GM23338 (cell line): Measurements from ENCODE around the gene STAT1. TPM values are rescaled to one million over a fixed set of nuclear protein-coding genes. Genes with fewer than 3 reads are reported as not detected.

ENCODE experiments used
- ATAC-seq: fragments of 200-7000 bp; cut with Tn5 transposase; 3 replicates; pipeline ENCODE4 v1.9.1; 2020
- DNase-seq: peaks from one replicate; pipeline ENCODE4 v3.0.0-alpha.2; 2015; ENCODE audit warnings: low spot score
- H2AFZ ChIP-seq: fragments of 200-600 bp; sonication (generic); 2 replicates; pipeline ENCODE4 v1.8.0; 2016; ENCODE audit warnings: antibody characterized with exemption, mild to moderate bottlenecking, moderate library complexity
- H3F3A ChIP-seq: fragments of 200-600 bp; sonication (generic); replicated peaks from 2 replicates; pipeline ENCODE4 v1.8.0; 2017; ENCODE audit warnings: antibody characterized with exemption, mixed run types, low read depth
- H3K27ac ChIP-seq: fragments of 200-600 bp; sonication (generic); 2 replicates; pipeline ENCODE4 v1.6.1; 2016; ENCODE audit warnings: low read depth
- H3K27me3 ChIP-seq: fragments of 200-600 bp; sonication (generic); 2 replicates; pipeline ENCODE4 v1.8.0; 2016; ENCODE audit warnings: mild to moderate bottlenecking, mixed run types, moderate library complexity; ENCODE audit not compliant: insufficient read depth
- H3K36me3 ChIP-seq: fragments of 200-600 bp; sonication (generic); 2 replicates; pipeline ENCODE4 v1.8.0; 2016; ENCODE audit warnings: mild to moderate bottlenecking; ENCODE audit not compliant: insufficient read depth
- H3K4me1 ChIP-seq: fragments of 200-600 bp; sonication (generic); 2 replicates; pipeline ENCODE4 v1.8.0; 2016; ENCODE audit warnings: mild to moderate bottlenecking, moderate library complexity; ENCODE audit not compliant: insufficient read depth
- H3K4me2 ChIP-seq: fragments of 200-600 bp; sonication (generic); 2 replicates; pipeline ENCODE4 v1.7.1; 2017; ENCODE audit warnings: mixed run types
- H3K4me3 ChIP-seq: fragments of 200-600 bp; sonication (generic); 2 replicates; pipeline ENCODE4 v1.6.1; 2016; ENCODE audit warnings: mixed run types
- H3K79me2 ChIP-seq: fragments of 200-600 bp; sonication (generic); replicated peaks from 2 replicates; pipeline ENCODE4 v1.8.0; 2017; ENCODE audit warnings: mild to moderate bottlenecking; ENCODE audit not compliant: insufficient read depth
- H3K9me2 ChIP-seq: fragments of 200-600 bp; sonication (generic); 2 replicates; pipeline ENCODE4 v1.8.0; 2017; ENCODE audit not compliant: insufficient read depth
- H4K20me1 ChIP-seq: fragments of 200-600 bp; sonication (generic); replicated peaks from 2 replicates; pipeline ENCODE4 v1.8.0; 2017; ENCODE audit warnings: mild to moderate bottlenecking; ENCODE audit not compliant: insufficient read depth
- H3K27ac Mint-ChIP-seq: 2 replicates; pipeline ENCODE4 v1.8.0; 2020; ENCODE audit warnings: inconsistent platforms, mild to moderate bottlenecking, moderate library complexity, mixed read lengths
- H3K27me3 Mint-ChIP-seq: 3 replicates; pipeline ENCODE4 v1.8.0; 2022; ENCODE audit warnings: low read depth, mild to moderate bottlenecking, moderate library complexity, mixed read lengths, inconsistent platforms; ENCODE audit not compliant: insufficient read depth, poor library complexity
- H3K36me3 Mint-ChIP-seq: 3 replicates; pipeline ENCODE4 v1.8.0; 2021; ENCODE audit warnings: low read depth, mild to moderate bottlenecking, inconsistent platforms, moderate library complexity, mixed read lengths
- H3K4me1 Mint-ChIP-seq: 3 replicates; pipeline ENCODE4 v1.8.0; 2020; ENCODE audit warnings: mild to moderate bottlenecking, inconsistent platforms, mixed read lengths
- H3K4me3 Mint-ChIP-seq: 3 replicates; pipeline ENCODE4 v1.8.0; 2021; ENCODE audit warnings: moderate library complexity, mild to moderate bottlenecking, inconsistent platforms, mixed read lengths
- H3K9me3 Mint-ChIP-seq: 3 replicates; pipeline ENCODE4 v1.8.0; 2020; ENCODE audit warnings: moderate library complexity, mild to moderate bottlenecking, inconsistent platforms, mixed read lengths
- NANOG ChIP-seq: IDR thresholded peaks from 2 replicates; pipeline ENCODE4 v1.6.1; 2016; ENCODE audit warnings: antibody characterized with exemption, borderline replicate concordance
- POLR2AphosphoS5 ChIP-seq: IDR thresholded peaks from 2 replicates; pipeline ENCODE4 v1.6.1; 2016; ENCODE audit warnings: antibody characterized with exemption, low read depth
- ZNF114 ChIP-seq: fragments of 250-450 bp; sonication (Bioruptor Pico); IDR thresholded peaks from 2 replicates; pipeline ENCODE4 v1.5.0; 2020; ENCODE audit warnings: mild to moderate bottlenecking, moderate library complexity
- ZNF331 ChIP-seq: fragments of 250-450 bp; sonication (Bioruptor Pico); IDR thresholded peaks from 2 replicates; pipeline ENCODE4 v1.5.0; 2020; ENCODE audit warnings: low read depth, mild to moderate bottlenecking, moderate library complexity
- polyA plus RNA-seq: library from polyadenylated mRNA; unstranded; fragments of >200 nt; fragmentation: Nextera tagmentation; extraction: Ambion mirVana; gene quantifications from 2 replicates; pipeline ENCODE4 v1.2.1, GENCODE V29; 2016
- total RNA-seq: library from RNA; depleted of rRNA; stranded (reverse); fragments of >200 nt; shearing (Covaris generic); gene quantifications from 2 replicates; pipeline ENCODE4 v1.2.3, GENCODE V29; 2014
- TF ChIP-seq, protein P1 (sequence below), 2 experiments: fragments of 200-600 bp in 1 of 2; sonication (generic) in 1 of 2; conservative IDR thresholded peaks; 2 replicates each; pipeline versions ENCODE4 v1.5.1 to v1.6.1; 2016 to 2017; ENCODE audit warnings: antibody characterized with exemption in 2 of 2, low read depth in 2 of 2, mild to moderate bottlenecking in 2 of 2, moderate library complexity in 1 of 2
- TF ChIP-seq, protein P2 (sequence below): IDR thresholded peaks from 2 replicates; pipeline ENCODE4 v1.6.1; 2016; ENCODE audit warnings: antibody characterized with exemption
- TF ChIP-seq, protein P3 (sequence below): fragments of 250-450 bp; sonication (Bioruptor Pico); IDR thresholded peaks from 2 replicates; pipeline ENCODE4 v1.5.0; 2020; ENCODE audit warnings: mild to moderate bottlenecking, moderate library complexity
- TF ChIP-seq, protein P4 (sequence below): IDR thresholded peaks from one replicate; pipeline ENCODE4 v1.6.1; 2018; ENCODE audit warnings: antibody characterized with exemption; ENCODE audit not compliant: unreplicated experiment

The STAT1 gene
- total and polyA plus RNA-seq, 2 experiments from 2014 or later: 15.1 to 47.4 TPM

DNA sequence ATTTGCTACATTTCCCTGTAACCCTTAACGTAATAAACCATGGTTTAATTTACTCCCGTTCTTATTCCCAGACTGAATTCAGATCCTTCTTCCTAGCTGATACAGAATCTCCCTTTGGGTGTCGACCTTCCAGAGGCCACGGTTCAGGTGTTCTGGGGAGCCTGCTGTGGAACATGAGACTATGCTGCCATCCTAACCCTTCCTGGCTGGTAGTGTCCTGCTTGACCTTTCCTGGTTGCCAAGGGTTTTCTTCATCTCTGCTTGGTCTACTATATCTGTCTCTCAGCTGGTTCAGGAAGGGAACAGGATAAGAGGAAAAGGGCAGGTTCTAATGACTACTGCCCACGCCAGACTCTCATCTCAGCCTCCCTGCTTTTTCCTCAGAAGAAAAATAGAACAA lies 36.5 kb downstream of the STAT1 start (continued):
- TF ChIP-seq, protein P1, sequence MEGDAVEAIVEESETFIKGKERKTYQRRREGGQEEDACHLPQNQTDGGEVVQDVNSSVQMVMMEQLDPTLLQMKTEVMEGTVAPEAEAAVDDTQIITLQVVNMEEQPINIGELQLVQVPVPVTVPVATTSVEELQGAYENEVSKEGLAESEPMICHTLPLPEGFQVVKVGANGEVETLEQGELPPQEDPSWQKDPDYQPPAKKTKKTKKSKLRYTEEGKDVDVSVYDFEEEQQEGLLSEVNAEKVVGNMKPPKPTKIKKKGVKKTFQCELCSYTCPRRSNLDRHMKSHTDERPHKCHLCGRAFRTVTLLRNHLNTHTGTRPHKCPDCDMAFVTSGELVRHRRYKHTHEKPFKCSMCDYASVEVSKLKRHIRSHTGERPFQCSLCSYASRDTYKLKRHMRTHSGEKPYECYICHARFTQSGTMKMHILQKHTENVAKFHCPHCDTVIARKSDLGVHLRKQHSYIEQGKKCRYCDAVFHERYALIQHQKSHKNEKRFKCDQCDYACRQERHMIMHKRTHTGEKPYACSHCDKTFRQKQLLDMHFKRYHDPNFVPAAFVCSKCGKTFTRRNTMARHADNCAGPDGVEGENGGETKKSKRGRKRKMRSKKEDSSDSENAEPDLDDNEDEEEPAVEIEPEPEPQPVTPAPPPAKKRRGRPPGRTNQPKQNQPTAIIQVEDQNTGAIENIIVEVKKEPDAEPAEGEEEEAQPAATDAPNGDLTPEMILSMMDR (conservative IDR thresholded peaks at IDR 0.05; ENCODE audit: low read depth in 2 of 2): no peak
- TF ChIP-seq, protein P2, sequence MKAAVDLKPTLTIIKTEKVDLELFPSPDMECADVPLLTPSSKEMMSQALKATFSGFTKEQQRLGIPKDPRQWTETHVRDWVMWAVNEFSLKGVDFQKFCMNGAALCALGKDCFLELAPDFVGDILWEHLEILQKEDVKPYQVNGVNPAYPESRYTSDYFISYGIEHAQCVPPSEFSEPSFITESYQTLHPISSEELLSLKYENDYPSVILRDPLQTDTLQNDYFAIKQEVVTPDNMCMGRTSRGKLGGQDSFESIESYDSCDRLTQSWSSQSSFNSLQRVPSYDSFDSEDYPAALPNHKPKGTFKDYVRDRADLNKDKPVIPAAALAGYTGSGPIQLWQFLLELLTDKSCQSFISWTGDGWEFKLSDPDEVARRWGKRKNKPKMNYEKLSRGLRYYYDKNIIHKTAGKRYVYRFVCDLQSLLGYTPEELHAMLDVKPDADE: no peak

DNA sequence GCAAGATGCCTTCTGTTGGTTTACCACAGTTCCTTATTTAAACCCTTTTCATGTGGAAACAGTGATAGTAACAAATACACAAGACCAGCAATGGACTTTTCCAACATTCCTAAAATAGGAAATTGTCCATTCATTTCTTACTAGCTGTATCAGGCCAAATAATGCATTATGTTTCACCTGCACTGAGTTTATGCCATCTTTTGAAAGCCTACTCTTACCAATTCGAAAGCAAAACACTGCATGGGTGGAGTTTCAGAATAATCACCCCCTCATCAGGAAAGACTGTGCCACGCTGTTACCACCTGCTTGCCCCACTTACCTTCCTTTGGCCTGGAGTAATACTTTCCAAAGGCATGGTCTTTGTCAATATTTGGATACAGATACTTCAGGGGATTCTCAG lies 37.5 kb downstream of the STAT1 start:
- Histone ChIP-seq H2AFZ (no peak overlapping the region), H3K4me3 (no peak overlapping the region), H3K79me2 (no peaks in the 10 kb centered on the region), H3F3A (no peaks in the 10 kb centered on the region), H3K9me2 (no peaks in the 10 kb centered on the region), H3K27ac (no peak overlapping the region), H3K4me2 (no peak overlapping the region), H4K20me1 (peaks cover 4% of the 10 kb centered on the region), H3K27me3 (no peaks in the 10 kb centered on the region), H3K36me3 (peaks cover 72% of the 10 kb centered on the region), H3K4me1 (no peaks in the 10 kb centered on the region)
- TF ChIP-seq, protein P3, sequence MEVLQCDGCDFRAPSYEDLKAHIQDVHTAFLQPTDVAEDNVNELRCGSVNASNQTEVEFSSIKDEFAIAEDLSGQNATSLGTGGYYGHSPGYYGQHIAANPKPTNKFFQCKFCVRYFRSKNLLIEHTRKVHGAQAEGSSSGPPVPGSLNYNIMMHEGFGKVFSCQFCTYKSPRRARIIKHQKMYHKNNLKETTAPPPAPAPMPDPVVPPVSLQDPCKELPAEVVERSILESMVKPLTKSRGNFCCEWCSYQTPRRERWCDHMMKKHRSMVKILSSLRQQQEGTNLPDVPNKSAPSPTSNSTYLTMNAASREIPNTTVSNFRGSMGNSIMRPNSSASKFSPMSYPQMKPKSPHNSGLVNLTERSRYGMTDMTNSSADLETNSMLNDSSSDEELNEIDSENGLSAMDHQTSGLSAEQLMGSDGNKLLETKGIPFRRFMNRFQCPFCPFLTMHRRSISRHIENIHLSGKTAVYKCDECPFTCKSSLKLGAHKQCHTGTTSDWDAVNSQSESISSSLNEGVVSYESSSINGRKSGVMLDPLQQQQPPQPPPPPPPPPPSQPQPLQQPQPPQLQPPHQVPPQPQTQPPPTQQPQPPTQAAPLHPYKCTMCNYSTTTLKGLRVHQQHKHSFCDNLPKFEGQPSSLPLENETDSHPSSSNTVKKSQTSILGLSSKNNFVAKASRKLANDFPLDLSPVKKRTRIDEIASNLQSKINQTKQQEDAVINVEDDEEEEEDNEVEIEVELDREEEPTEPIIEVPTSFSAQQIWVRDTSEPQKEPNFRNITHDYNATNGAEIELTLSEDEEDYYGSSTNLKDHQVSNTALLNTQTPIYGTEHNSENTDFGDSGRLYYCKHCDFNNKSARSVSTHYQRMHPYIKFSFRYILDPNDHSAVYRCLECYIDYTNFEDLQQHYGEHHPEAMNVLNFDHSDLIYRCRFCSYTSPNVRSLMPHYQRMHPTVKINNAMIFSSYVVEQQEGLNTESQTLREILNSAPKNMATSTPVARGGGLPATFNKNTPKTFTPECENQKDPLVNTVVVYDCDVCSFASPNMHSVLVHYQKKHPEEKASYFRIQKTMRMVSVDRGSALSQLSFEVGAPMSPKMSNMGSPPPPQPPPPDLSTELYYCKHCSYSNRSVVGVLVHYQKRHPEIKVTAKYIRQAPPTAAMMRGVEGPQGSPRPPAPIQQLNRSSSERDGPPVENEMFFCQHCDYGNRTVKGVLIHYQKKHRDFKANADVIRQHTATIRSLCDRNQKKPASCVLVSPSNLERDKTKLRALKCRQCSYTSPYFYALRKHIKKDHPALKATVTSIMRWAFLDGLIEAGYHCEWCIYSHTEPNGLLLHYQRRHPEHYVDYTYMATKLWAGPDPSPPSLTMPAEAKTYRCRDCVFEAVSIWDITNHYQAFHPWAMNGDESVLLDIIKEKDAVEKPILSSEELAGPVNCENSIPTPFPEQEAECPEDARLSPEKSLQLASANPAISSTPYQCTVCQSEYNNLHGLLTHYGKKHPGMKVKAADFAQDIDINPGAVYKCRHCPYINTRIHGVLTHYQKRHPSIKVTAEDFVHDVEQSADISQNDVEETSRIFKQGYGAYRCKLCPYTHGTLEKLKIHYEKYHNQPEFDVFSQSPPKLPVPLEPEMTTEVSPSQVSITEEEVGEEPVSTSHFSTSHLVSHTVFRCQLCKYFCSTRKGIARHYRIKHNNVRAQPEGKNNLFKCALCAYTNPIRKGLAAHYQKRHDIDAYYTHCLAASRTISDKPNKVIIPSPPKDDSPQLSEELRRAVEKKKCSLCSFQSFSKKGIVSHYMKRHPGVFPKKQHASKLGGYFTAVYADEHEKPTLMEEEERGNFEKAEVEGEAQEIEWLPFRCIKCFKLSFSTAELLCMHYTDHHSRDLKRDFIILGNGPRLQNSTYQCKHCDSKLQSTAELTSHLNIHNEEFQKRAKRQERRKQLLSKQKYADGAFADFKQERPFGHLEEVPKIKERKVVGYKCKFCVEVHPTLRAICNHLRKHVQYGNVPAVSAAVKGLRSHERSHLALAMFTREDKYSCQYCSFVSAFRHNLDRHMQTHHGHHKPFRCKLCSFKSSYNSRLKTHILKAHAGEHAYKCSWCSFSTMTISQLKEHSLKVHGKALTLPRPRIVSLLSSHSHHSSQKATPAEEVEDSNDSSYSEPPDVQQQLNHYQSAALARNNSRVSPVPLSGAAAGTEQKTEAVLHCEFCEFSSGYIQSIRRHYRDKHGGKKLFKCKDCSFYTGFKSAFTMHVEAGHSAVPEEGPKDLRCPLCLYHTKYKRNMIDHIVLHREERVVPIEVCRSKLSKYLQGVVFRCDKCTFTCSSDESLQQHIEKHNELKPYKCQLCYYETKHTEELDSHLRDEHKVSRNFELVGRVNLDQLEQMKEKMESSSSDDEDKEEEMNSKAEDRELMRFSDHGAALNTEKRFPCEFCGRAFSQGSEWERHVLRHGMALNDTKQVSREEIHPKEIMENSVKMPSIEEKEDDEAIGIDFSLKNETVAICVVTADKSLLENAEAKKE (CRISPR knock-in tag): no peak
- TF ChIP-seq, protein P1 (conservative IDR thresholded peaks at IDR 0.05; ENCODE audit: low read depth in 2 of 2): no peak
- TF ChIP-seq NANOG (no peak), ZNF331 (CRISPR knock-in tag) (no peak), POLR2AphosphoS5 (no peak), ZNF114 (CRISPR knock-in tag) (no peak)
- TF ChIP-seq, protein P4, sequence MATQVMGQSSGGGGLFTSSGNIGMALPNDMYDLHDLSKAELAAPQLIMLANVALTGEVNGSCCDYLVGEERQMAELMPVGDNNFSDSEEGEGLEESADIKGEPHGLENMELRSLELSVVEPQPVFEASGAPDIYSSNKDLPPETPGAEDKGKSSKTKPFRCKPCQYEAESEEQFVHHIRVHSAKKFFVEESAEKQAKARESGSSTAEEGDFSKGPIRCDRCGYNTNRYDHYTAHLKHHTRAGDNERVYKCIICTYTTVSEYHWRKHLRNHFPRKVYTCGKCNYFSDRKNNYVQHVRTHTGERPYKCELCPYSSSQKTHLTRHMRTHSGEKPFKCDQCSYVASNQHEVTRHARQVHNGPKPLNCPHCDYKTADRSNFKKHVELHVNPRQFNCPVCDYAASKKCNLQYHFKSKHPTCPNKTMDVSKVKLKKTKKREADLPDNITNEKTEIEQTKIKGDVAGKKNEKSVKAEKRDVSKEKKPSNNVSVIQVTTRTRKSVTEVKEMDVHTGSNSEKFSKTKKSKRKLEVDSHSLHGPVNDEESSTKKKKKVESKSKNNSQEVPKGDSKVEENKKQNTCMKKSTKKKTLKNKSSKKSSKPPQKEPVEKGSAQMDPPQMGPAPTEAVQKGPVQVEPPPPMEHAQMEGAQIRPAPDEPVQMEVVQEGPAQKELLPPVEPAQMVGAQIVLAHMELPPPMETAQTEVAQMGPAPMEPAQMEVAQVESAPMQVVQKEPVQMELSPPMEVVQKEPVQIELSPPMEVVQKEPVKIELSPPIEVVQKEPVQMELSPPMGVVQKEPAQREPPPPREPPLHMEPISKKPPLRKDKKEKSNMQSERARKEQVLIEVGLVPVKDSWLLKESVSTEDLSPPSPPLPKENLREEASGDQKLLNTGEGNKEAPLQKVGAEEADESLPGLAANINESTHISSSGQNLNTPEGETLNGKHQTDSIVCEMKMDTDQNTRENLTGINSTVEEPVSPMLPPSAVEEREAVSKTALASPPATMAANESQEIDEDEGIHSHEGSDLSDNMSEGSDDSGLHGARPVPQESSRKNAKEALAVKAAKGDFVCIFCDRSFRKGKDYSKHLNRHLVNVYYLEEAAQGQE: no peak
- ATAC-seq (no peak), DNase-seq (no peak)
- Mint-ChIP-seq H3K27ac (0 out of 2 replicates have a peak overlapping the region, but pooled peaks have one; percentile 22), H3K36me3 (peaks cover 90% of the 10 kb centered on the region), H3K4me1 (no peaks in the 10 kb centered on the region; the same call in 2 of the 3 replicates), H3K4me3 (no peak overlapping the region), H3K27me3 (peaks cover 5% of the 10 kb centered on the region), H3K9me3 (no peaks in the 10 kb centered on the region; the same call in 2 of the 3 replicates)
